ENCODE measurements around the gene KANTR.

DNA sequence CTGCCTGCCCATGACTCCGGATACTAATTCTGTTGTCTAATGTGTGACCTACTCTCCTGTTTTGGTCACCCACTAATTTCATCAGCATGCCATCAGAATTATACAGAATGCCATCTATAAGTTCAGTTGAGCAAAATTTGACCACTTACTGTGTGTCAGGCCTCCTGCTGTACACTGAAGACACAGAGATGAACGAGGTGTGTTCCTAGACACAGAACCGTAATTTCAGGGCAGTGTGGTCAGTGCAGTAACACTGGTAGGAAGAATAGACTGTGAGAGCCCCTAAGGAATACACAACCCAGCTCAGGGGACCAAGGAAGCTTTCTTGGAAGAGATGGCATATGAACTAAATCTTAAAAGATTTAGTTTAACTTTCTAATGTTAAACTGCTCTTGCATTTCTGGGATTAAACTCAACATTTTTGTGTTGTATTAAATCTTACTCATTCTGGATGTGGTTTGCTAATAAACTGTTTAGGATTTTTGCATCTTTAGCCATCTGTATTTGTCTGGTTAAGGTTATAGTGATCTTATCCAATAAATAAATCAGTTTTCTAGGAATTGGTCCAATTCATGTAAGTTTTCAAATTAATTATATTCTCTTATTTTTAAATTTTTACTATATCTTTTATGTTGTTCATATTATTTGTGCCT lies 34.3 kb downstream of the KANTR start:
- TF ChIP-seq, protein P1, sequence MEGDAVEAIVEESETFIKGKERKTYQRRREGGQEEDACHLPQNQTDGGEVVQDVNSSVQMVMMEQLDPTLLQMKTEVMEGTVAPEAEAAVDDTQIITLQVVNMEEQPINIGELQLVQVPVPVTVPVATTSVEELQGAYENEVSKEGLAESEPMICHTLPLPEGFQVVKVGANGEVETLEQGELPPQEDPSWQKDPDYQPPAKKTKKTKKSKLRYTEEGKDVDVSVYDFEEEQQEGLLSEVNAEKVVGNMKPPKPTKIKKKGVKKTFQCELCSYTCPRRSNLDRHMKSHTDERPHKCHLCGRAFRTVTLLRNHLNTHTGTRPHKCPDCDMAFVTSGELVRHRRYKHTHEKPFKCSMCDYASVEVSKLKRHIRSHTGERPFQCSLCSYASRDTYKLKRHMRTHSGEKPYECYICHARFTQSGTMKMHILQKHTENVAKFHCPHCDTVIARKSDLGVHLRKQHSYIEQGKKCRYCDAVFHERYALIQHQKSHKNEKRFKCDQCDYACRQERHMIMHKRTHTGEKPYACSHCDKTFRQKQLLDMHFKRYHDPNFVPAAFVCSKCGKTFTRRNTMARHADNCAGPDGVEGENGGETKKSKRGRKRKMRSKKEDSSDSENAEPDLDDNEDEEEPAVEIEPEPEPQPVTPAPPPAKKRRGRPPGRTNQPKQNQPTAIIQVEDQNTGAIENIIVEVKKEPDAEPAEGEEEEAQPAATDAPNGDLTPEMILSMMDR (IDR thresholded peaks at IDR 0.05), result no peak
- no peak for TF ChIP-seq POLR2A (IDR thresholded peaks at IDR 0.05)

All from right lobe of liver (tissue), 4 donors.